CD4-positive, CD25-positive, alpha-beta regulatory T cell (primary cell): ENCODE measurements around the gene HSBP1. TPM values are rescaled to one million over a fixed set of nuclear protein-coding genes. Genes with fewer than 3 reads are reported as not detected.

Experiments
- ATAC-seq, 2 donors: fragments of 150-1000 bp; cut with Tn5 transposase; one replicate each; pipeline ENCODE4 v1.10.0; 2021; ENCODE audit warnings: low read depth in 2 of 2, moderate number of reproducible peaks in 2 of 2, moderate library complexity in 1 of 2
- DNase-seq, 3 donors: peaks; one replicate each; pipeline versions ENCODE4 v3.0.0 to v3.0.0-alpha.2; 2012 to 2022; ENCODE audit warnings: mixed read lengths in 1 of 3
- H3K27ac ChIP-seq: one replicate; pipeline ENCODE4 v1.7.0; 2013; ENCODE audit warnings: mild to moderate bottlenecking, low read length; ENCODE audit not compliant: insufficient read depth, poor library complexity, severe bottlenecking
- H3K27me3 ChIP-seq: one replicate; pipeline ENCODE4 v1.7.0; 2013; ENCODE audit warnings: low read length; ENCODE audit not compliant: control insufficient read depth, insufficient read depth
- H3K36me3 ChIP-seq: one replicate; pipeline ENCODE4 v1.7.0; 2013; ENCODE audit warnings: mild to moderate bottlenecking, low read length, moderate library complexity; ENCODE audit not compliant: control insufficient read depth, insufficient read depth
- H3K4me1 ChIP-seq: 2 replicates; pipeline ENCODE4 v1.7.0; 2013; ENCODE audit warnings: mild to moderate bottlenecking, low read length; ENCODE audit not compliant: insufficient read depth, control insufficient read depth, poor library complexity, severe bottlenecking
- H3K4me3 ChIP-seq: one replicate; pipeline ENCODE4 v1.7.0; 2013; ENCODE audit warnings: low read depth, mild to moderate bottlenecking, low read length, moderate library complexity
- H3K9me3 ChIP-seq, 2 experiments: 1 replicate in 1 of 2; 2 replicates in 1 of 2; pipeline ENCODE4 v1.7.0; 2013; ENCODE audit warnings: low read length in 2 of 2, mild to moderate bottlenecking in 1 of 2, moderate library complexity in 1 of 2; ENCODE audit not compliant: control insufficient read depth in 2 of 2
- H3K27ac Mint-ChIP-seq, 3 donors: one replicate each; pipeline ENCODE4 v1.8.0; 2020 to 2022; ENCODE audit warnings: mild to moderate bottlenecking in 3 of 3, mixed read lengths in 3 of 3, moderate library complexity in 2 of 3
- H3K27me3 Mint-ChIP-seq: one replicate; pipeline ENCODE4 v1.8.0; 2022; ENCODE audit warnings: mild to moderate bottlenecking, mixed read lengths
- H3K36me3 Mint-ChIP-seq: one replicate; pipeline ENCODE4 v1.8.0; 2020; ENCODE audit warnings: mixed read lengths
- H3K4me1 Mint-ChIP-seq, 4 donors: one replicate each; pipeline ENCODE4 v1.8.0; 2020 to 2022; ENCODE audit warnings: mixed read lengths in 4 of 4, mild to moderate bottlenecking in 1 of 4
- H3K4me3 Mint-ChIP-seq, 4 donors: one replicate each; pipeline ENCODE4 v1.8.0; 2020 to 2022; ENCODE audit warnings: mild to moderate bottlenecking in 4 of 4, mixed read lengths in 4 of 4, moderate library complexity in 3 of 4
- H3K9me3 Mint-ChIP-seq, 7 donors: one replicate each; pipeline ENCODE4 v1.8.0; 2020 to 2022; ENCODE audit warnings: mixed read lengths in 7 of 7, mild to moderate bottlenecking in 3 of 7, moderate library complexity in 2 of 7
- polyA plus RNA-seq, 4 donors: library from polyadenylated mRNA; unstranded; fragments of 300-500 nt; fragmentation: Illumina TruSeq; gene quantifications; one replicate each; pipeline ENCODE4 v1.2.3, GENCODE V29; 2021
- total RNA-seq: library from RNA; stranded (reverse); gene quantifications from one replicate; pipeline ENCODE4 v1.2.3, GENCODE V29; 2022

Gene HSBP1
- total and polyA plus RNA-seq, 5 donors from 2014 or later, result 25.1 to 53.0 (median 36.3) TPM

- DNase-seq, result no peak
- Histone ChIP-seq H3K36me3 (no peaks in the 10 kb centered on the region), H3K27ac (no peak overlapping the region), H3K4me3 (no peak overlapping the region), H3K27me3 (no peaks in the 10 kb centered on the region), H3K4me1 (no peaks in the 10 kb centered on the region), H3K9me3 (no peaks in the 10 kb centered on the region)
- ATAC-seq, result no peak
- peaks cover 18% of the 10 kb centered on the region for H3K27me3 Mint-ChIP-seq
- H3K27ac Mint-ChIP-seq, result no peak overlapping the region
- no peaks in the 10 kb centered on the region for H3K4me1 Mint-ChIP-seq
- no peaks in the 10 kb centered on the region for H3K9me3 Mint-ChIP-seq
- no peaks in the 10 kb centered on the region for H3K36me3 Mint-ChIP-seq
- no peak overlapping the region for H3K4me3 Mint-ChIP-seq
Observed at GRCh38 chr16:83851473-83851872, 43.7 kb downstream of the HSBP1 start.

GRCh38 chr16:83852774-83853173 is 45.0 kb downstream of the HSBP1 start:
- H3K27me3 Mint-ChIP-seq, result peaks cover 10% of the 10 kb centered on the region
- H3K4me3 Mint-ChIP-seq, result no peak overlapping the region
- no peaks in the 10 kb centered on the region for H3K36me3 Mint-ChIP-seq
- H3K4me1 Mint-ChIP-seq, result no peaks in the 10 kb centered on the region
- ATAC-seq, result no peak
- H3K27me3 ChIP-seq, result no peaks in the 10 kb centered on the region
- no peaks in the 10 kb centered on the region for H3K4me1 ChIP-seq
- no peaks in the 10 kb centered on the region for H3K9me3 ChIP-seq
- no peaks in the 10 kb centered on the region for H3K9me3 Mint-ChIP-seq
- no peak overlapping the region for H3K27ac ChIP-seq
- no peak for DNase-seq
- no peaks in the 10 kb centered on the region for H3K36me3 ChIP-seq
- no peak overlapping the region for H3K27ac Mint-ChIP-seq
- H3K4me3 ChIP-seq, result no peak overlapping the region

GRCh38 chr16:83853834-83854233 is 46.1 kb downstream of the HSBP1 start:
- Mint-ChIP-seq H3K4me3 (no peak overlapping the region), H3K36me3 (no peaks in the 10 kb centered on the region), H3K9me3 (no peaks in the 10 kb centered on the region), H3K27ac (no peak overlapping the region), H3K4me1 (no peaks in the 10 kb centered on the region), H3K27me3 (peaks cover 5% of the 10 kb centered on the region)
- no peaks in the 10 kb centered on the region for H3K27me3 ChIP-seq
- no peaks in the 10 kb centered on the region for H3K4me1 ChIP-seq
- H3K36me3 ChIP-seq, result no peaks in the 10 kb centered on the region
- H3K9me3 ChIP-seq, result no peaks in the 10 kb centered on the region
- ATAC-seq (no peak), DNase-seq (no peak)
- no peak overlapping the region for H3K27ac ChIP-seq
- H3K4me3 ChIP-seq, result no peak overlapping the region

DNA sequence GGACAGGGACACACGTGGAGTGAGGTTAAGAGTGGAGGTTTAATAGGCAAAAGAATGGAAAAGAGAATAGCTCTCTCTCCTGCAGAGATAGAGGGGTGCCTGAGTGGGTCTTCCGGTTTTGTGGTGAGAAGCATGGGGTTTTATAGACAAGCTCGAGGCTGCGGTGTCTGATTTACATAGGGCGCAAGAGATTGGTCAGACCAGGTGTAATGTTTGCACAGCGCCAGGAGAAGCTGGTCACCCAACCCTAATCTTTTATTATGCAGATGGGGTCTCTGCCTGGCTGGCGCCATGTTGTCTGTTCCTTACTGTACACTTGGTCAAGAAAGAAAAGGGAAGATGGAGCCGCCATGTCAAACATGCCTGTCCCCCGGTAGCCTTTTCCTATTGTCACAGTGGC is 46.6 kb downstream of the HSBP1 start:
- Mint-ChIP-seq H3K4me1 (no peaks in the 10 kb centered on the region), H3K4me3 (no peak overlapping the region), H3K36me3 (no peaks in the 10 kb centered on the region), H3K27ac (no peak overlapping the region), H3K9me3 (no peaks in the 10 kb centered on the region), H3K27me3 (peaks cover 5% of the 10 kb centered on the region)
- H3K36me3 ChIP-seq, result no peaks in the 10 kb centered on the region
- H3K4me1 ChIP-seq, result no peaks in the 10 kb centered on the region
- H3K27me3 ChIP-seq, result no peaks in the 10 kb centered on the region
- no peak for ATAC-seq
- H3K9me3 ChIP-seq, result no peaks in the 10 kb centered on the region
- H3K27ac ChIP-seq, result no peak overlapping the region
- H3K4me3 ChIP-seq, result no peak overlapping the region
- DNase-seq, result no peak

GRCh38 chr16:83856792-83857191 is 49.0 kb downstream of the HSBP1 start:
- H3K4me3 Mint-ChIP-seq, result no peak overlapping the region
- H3K36me3 ChIP-seq, result no peaks in the 10 kb centered on the region

DNA sequence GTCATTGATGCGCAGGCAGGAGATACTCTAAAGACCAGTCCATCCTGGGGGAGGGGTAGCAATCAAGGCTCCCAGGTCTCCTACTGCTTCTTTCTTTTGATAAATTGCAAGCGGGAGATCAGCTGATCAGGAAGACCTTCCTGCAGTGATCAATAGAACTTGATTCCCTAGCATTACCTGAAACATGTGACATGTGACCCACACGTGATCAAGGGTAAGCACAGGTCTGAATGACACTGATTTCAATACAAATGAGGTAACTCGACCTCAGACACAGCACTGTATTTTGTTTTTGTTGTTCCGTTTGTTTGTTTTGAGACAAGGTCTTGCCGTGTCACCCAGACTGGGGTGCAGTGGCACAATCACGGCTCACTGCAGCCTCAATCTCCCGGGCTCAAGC is 51.5 kb downstream of the HSBP1 start:
- Mint-ChIP-seq H3K9me3 (no peaks in the 10 kb centered on the region), H3K4me1 (no peaks in the 10 kb centered on the region), H3K27ac (no peak overlapping the region), H3K36me3 (no peaks in the 10 kb centered on the region), H3K27me3 (no peaks in the 10 kb centered on the region), H3K4me3 (no peak overlapping the region)
- Histone ChIP-seq H3K4me1 (no peaks in the 10 kb centered on the region), H3K4me3 (no peak overlapping the region), H3K27ac (no peak overlapping the region), H3K9me3 (no peaks in the 10 kb centered on the region), H3K27me3 (no peaks in the 10 kb centered on the region), H3K36me3 (no peaks in the 10 kb centered on the region)
- no peak for DNase-seq
- no peak for ATAC-seq

More at GRCh38 chr16:83856792-83857191, 49.0 kb downstream of the HSBP1 start:
- Mint-ChIP-seq H3K36me3 (no peaks in the 10 kb centered on the region), H3K4me1 (no peaks in the 10 kb centered on the region), H3K9me3 (no peaks in the 10 kb centered on the region), H3K27me3 (no peaks in the 10 kb centered on the region), H3K27ac (no peak overlapping the region)
- Histone ChIP-seq H3K27me3 (no peaks in the 10 kb centered on the region), H3K4me1 (no peaks in the 10 kb centered on the region), H3K4me3 (no peak overlapping the region), H3K9me3 (no peaks in the 10 kb centered on the region), H3K27ac (no peak overlapping the region)
- no peak for DNase-seq
- ATAC-seq, result no peak

DNA sequence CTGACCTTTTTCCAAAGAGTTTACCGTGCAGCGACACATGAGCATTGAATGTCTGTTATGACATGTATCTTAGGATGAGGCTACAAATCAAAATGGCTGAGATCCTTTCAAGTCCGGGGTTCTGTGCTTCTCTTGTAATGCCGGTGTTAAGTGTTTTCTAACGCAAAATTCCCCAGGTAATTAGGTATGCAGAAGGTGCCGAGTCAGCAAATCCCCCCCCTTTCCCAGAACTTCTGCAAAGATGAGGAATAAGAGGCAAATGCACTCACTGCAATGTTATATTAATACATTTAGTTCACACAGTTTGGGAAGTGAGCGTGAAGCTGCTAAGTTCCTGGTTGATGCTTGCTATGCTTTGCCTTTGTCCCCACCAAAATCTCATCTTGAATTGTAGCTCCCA is 54.9 kb downstream of the HSBP1 start:
- Histone ChIP-seq H3K4me3 (no peak overlapping the region), H3K9me3 (no peaks in the 10 kb centered on the region), H3K27ac (no peak overlapping the region), H3K36me3 (no peaks in the 10 kb centered on the region), H3K4me1 (no peaks in the 10 kb centered on the region), H3K27me3 (no peaks in the 10 kb centered on the region)
- Mint-ChIP-seq H3K27me3 (peaks cover 6% of the 10 kb centered on the region), H3K27ac (no peak overlapping the region), H3K36me3 (no peaks in the 10 kb centered on the region), H3K9me3 (peaks cover 0 to 9% (median 3%) of the 10 kb centered on the region in 7 donors), H3K4me3 (no peak overlapping the region), H3K4me1 (no peaks in the 10 kb centered on the region)
- ATAC-seq (no peak), DNase-seq (no peak)

DNA sequence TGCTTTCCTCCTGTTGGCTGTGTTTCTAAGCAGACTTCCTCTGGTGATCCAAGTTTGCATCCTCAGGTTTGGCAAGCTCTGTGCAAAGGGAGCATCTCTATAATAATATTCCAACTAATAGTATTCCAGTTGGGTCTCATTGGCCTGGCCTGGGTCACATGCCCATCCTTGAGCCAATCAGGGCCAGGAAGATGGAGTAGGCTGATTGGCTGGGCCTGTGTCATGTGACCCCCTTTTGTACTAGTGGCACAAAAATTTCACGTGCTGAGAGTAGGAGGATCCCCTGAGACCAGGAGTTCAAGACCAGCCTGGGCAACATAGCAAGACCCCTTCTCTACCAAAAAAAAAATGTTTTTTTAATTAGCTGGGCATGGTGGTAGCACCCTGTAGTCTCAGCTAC is 55.9 kb downstream of the HSBP1 start:
- no peaks in the 10 kb centered on the region for H3K9me3 ChIP-seq
- Mint-ChIP-seq H3K4me3 (no peak overlapping the region), H3K4me1 (no peaks in the 10 kb centered on the region), H3K27ac (no peak overlapping the region), H3K9me3 (peaks cover 0 to 10% (median 3%) of the 10 kb centered on the region in 7 donors), H3K36me3 (no peaks in the 10 kb centered on the region), H3K27me3 (peaks cover 6% of the 10 kb centered on the region)
- no peak for ATAC-seq
- H3K27me3 ChIP-seq, result no peaks in the 10 kb centered on the region
- H3K27ac ChIP-seq, result no peak overlapping the region
- H3K36me3 ChIP-seq, result no peaks in the 10 kb centered on the region
- no peak for DNase-seq
- no peaks in the 10 kb centered on the region for H3K4me1 ChIP-seq
- no peak overlapping the region for H3K4me3 ChIP-seq
